ENCODE measurements around the gene KRTAP12-3.
"Not testable (repeated sequence)": the region's sequence is repeated elsewhere in the genome, so short reads cannot be mapped to it uniquely, and the experiment has no call there.

Gene KRTAP12-3

GRCh38 chr21:44627831-44628233, 29.9 kb upstream of the KRTAP12-3 start:
- DNase-seq, result not testable (repeated sequence)

GRCh38 chr21:44628707-44629391, 28.9 kb upstream of the KRTAP12-3 start:
- no peak for DNase-seq

- DNase-seq, result no peak
These were observed 27.3 kb upstream of the KRTAP12-3 start for GRCh38 chr21:44630440-44630839.

GRCh38 chr21:44632067-44632466, 25.7 kb upstream of the KRTAP12-3 start:
- no peak for DNase-seq

GRCh38 chr21:44636209-44637017, 21.3 kb upstream of the KRTAP12-3 start:
- no peak for DNase-seq

GRCh38 chr21:44637018-44637850, 20.5 kb upstream of the KRTAP12-3 start, which contains the start of gene KRTAP10-10:
KRTAP10-10 (plus strand) TSS chr21:44637356; CDS start chr21:44637418, 62 bp downstream.
- DNase-seq, result no peak

- DNase-seq, result not testable (repeated sequence)
These were observed 19.8 kb upstream of the KRTAP12-3 start for GRCh38 chr21:44637851-44638348.

GRCh38 chr21:44638506-44639330, 19.0 kb upstream of the KRTAP12-3 start:
- DNase-seq, result not testable (repeated sequence)

- no peak for DNase-seq
These were observed 18.4 kb upstream of the KRTAP12-3 start for GRCh38 chr21:44639331-44639655.

- DNase-seq, result no peak
These were observed 17.0 kb upstream of the KRTAP12-3 start for GRCh38 chr21:44640761-44641160.

GRCh38 chr21:44643741-44644310, 13.9 kb upstream of the KRTAP12-3 start:
- no peak for DNase-seq

- DNase-seq, result no peak
These were observed 12.9 kb upstream of the KRTAP12-3 start for GRCh38 chr21:44644878-44645277.

- DNase-seq, result not testable (repeated sequence)
These were observed 11.1 kb upstream of the KRTAP12-3 start, which contains the start of gene KRTAP10-11 for GRCh38 chr21:44646366-44647221. KRTAP10-11 (plus strand) TSS chr21:44646414; CDS start chr21:44646459, 45 bp downstream.

GRCh38 chr21:44647222-44647552, 10.5 kb upstream of the KRTAP12-3 start:
- DNase-seq, result no peak

GRCh38 chr21:44648557-44649311, 9.0 kb upstream of the KRTAP12-3 start:
- DNase-seq, result no peak

GRCh38 chr21:44649521-44650100, 8.1 kb upstream of the KRTAP12-3 start:
- DNase-seq, result no peak

- no peak for DNase-seq
These were observed 7.3 kb upstream of the KRTAP12-3 start for GRCh38 chr21:44650265-44650972.

GRCh38 chr21:44650973-44651675, 6.6 kb upstream of the KRTAP12-3 start:
- DNase-seq, result no peak
